ENCODE data around the gene PHF21B.

PHF21B gene

GRCh38 chr22:44994399-44995104 is 15.3 kb downstream of the PHF21B start:
- DNase-seq (ENCODE audit: low spot score), result no peak
- H3K27ac ChIP-seq, result no peak overlapping the region
- TF ChIP-seq, protein P1, sequence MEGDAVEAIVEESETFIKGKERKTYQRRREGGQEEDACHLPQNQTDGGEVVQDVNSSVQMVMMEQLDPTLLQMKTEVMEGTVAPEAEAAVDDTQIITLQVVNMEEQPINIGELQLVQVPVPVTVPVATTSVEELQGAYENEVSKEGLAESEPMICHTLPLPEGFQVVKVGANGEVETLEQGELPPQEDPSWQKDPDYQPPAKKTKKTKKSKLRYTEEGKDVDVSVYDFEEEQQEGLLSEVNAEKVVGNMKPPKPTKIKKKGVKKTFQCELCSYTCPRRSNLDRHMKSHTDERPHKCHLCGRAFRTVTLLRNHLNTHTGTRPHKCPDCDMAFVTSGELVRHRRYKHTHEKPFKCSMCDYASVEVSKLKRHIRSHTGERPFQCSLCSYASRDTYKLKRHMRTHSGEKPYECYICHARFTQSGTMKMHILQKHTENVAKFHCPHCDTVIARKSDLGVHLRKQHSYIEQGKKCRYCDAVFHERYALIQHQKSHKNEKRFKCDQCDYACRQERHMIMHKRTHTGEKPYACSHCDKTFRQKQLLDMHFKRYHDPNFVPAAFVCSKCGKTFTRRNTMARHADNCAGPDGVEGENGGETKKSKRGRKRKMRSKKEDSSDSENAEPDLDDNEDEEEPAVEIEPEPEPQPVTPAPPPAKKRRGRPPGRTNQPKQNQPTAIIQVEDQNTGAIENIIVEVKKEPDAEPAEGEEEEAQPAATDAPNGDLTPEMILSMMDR (IDR thresholded peaks at IDR 0.05), result no peak

DNA sequence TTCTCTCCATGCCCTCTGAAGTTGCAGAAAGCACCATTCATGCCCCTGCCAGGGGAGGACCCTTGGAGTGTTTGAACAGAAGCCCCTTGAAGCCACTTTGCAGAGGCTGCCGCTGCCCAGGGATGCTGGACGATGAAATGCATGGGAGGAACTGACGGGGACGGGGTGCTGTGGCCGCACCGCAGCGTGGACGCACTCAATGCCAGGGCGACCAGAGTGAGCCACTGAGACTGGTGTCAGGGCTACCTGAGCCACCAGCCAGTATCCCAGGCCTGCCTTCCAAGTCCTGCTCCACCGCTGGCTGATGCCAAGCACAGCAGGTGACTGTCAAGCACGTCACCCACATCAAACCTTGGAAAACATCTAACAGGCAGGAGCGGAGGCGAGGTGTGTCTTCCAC is 17.6 kb downstream of the PHF21B start:
- TF ChIP-seq, protein P1 (IDR thresholded peaks at IDR 0.05), result no peak
- Histone ChIP-seq H3K4me3 (no peak overlapping the region), H3K27ac (no peak overlapping the region)
- DNase-seq (ENCODE audit: low spot score), result no peak

More at GRCh38 chr22:44994399-44995104, 15.3 kb downstream of the PHF21B start:
- no peak overlapping the region for H3K4me3 ChIP-seq

DNA sequence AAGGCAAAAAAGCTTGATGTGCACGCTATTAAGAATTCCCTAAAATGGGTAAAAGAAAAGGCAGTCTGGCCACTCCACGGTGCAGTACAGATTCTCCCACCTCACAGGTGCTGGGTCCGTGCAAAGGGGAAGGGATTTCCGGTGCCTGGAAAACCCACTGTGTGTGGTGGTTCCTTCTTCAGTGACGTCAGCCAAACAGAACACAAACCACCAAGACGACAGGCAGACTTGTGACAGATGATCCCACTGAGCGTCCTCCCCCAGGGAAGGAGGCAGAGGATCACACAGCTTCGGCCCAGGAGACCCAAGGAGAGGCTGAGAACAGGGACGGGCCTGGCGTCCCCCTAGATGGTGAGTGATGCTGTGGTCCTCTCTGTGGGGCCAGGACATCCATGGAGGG is 18.6 kb downstream of the PHF21B start:
- TF ChIP-seq, protein P1 (IDR thresholded peaks at IDR 0.05), result no peak
- H3K4me3 ChIP-seq, result no peak overlapping the region
- DNase-seq (ENCODE audit: low spot score), result no peak
- H3K27ac ChIP-seq, result no peak overlapping the region

- H3K27ac ChIP-seq, result no peak overlapping the region
- DNase-seq (ENCODE audit: low spot score), result no peak
- no peak overlapping the region for H3K4me3 ChIP-seq
- TF ChIP-seq, protein P1 (IDR thresholded peaks at IDR 0.05), result no peak
Measured at GRCh38 chr22:44990810-44991209, 19.0 kb downstream of the PHF21B start.

GRCh38 chr22:44990328-44990727 is 19.5 kb downstream of the PHF21B start:
- no peak for DNase-seq (ENCODE audit: low spot score)
- TF ChIP-seq, protein P1 (IDR thresholded peaks at IDR 0.05), result no peak
- H3K27ac ChIP-seq, result no peak overlapping the region
- H3K4me3 ChIP-seq, result no peak overlapping the region

DNA sequence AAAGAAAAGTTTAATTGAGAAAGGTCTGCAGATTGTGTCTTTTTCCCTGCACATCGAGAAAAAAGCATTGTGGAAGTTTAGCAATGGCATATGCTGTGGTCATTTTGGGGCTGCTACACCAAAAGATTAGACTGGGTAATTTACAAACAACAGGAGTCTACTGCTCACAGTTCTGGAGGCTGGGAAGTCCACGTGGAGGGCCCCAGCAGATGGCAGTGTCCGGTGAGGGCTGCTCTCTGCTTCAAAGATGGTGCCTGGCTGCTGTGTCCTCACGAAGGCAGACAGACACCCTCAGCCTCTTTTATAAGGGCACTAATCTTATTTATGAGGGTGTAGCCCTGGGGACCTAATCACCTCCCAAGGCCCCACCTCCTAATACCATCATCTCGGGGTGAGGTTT is 21.1 kb downstream of the PHF21B start:
- H3K4me3 ChIP-seq, result no peak overlapping the region
- no peak overlapping the region for H3K27ac ChIP-seq
- DNase-seq (ENCODE audit: low spot score), result no peak
- TF ChIP-seq, protein P1 (IDR thresholded peaks at IDR 0.05), result no peak

DNA sequence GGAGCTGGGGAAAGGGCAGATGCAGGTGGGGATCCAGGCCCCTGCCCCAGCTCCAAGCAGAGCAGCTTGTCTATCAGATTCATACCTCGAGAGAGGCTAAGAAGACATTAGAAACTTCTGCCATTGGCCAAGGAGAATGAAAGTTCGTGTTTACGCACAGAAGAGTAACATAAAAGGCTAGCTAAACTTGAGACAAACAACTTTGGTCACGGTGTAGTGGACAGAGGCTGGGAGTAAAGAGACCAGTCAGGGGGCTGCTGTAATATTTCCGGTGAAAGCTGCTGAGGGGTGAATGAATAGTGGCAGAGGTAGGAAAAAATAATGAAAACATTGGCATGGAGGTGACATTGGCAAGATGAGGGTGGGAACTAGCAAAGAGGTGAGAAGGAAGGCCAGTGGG is 22.9 kb downstream of the PHF21B start:
- no peak for DNase-seq (ENCODE audit: low spot score)
- H3K27ac ChIP-seq, result no peak overlapping the region
- TF ChIP-seq, protein P1 (IDR thresholded peaks at IDR 0.05), result no peak
- no peak overlapping the region for H3K4me3 ChIP-seq

Measured in coronary artery (tissue), 2 donors.